ENCODE measurements around the gene AUTS2.

The AUTS2 gene

DNA sequence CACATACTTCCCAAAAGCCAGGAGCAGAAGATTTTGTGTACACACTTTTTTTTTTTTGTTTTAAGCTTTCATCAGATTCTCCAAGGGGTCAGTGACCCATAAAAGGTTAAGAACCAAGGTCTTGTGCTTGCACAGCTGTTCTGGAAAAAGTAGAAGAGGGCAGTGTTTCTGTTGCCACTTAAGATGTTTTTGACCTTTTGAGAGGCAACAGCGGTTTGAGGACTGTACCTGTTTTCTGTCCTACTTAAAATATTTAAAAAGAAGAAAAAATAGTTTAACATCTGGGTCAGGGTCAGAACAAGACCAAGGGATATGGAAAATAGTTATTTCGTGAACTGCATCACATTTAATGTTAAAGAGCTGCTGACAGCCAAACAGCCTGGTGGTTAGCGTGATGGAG lies 32.9 kb downstream of the AUTS2 start:
- Histone ChIP-seq H4K20me1 (ENCODE audit: insufficient read depth, low read length, poor library complexity, severe bottlenecking) (peaks cover 26% of the 10 kb centered on the region), H3K9me3 (ENCODE audit: insufficient read depth, low read depth, low read length) (no peaks in the 10 kb centered on the region), H3K4me3 (ENCODE audit: low read length, poor library complexity, severe bottlenecking) (no peak overlapping the region), H3K9ac (ENCODE audit: low read depth, low read length, poor library complexity, severe bottlenecking) (no peak overlapping the region), H3K27me3 (ENCODE audit: insufficient read depth, low read length, poor library complexity, severe bottlenecking) (no peaks in the 10 kb centered on the region), H3K79me2 (ENCODE audit: insufficient read depth, low read length) (peaks cover 92% of the 10 kb centered on the region), H3F3A (ENCODE audit: low read depth) (no peaks in the 10 kb centered on the region), H3K4me1 (ENCODE audit: insufficient read depth, low read length, poor library complexity, severe bottlenecking) (peaks cover 17% of the 10 kb centered on the region), H3K36me3 (ENCODE audit: insufficient read depth, low read length) (no peaks in the 10 kb centered on the region), H3K4me2 (ENCODE audit: low read depth, low read length, poor library complexity, severe bottlenecking) (no peak overlapping the region), H2AFZ (ENCODE audit: low read length) (no peak overlapping the region), H3K9me2 (replicated peaks; ENCODE audit: low read depth, low read length) (no peaks in the 10 kb centered on the region)
- TF ChIP-seq, protein P1, sequence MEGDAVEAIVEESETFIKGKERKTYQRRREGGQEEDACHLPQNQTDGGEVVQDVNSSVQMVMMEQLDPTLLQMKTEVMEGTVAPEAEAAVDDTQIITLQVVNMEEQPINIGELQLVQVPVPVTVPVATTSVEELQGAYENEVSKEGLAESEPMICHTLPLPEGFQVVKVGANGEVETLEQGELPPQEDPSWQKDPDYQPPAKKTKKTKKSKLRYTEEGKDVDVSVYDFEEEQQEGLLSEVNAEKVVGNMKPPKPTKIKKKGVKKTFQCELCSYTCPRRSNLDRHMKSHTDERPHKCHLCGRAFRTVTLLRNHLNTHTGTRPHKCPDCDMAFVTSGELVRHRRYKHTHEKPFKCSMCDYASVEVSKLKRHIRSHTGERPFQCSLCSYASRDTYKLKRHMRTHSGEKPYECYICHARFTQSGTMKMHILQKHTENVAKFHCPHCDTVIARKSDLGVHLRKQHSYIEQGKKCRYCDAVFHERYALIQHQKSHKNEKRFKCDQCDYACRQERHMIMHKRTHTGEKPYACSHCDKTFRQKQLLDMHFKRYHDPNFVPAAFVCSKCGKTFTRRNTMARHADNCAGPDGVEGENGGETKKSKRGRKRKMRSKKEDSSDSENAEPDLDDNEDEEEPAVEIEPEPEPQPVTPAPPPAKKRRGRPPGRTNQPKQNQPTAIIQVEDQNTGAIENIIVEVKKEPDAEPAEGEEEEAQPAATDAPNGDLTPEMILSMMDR (conservative IDR thresholded peaks at IDR 0.05; ENCODE audit: low read length): no peak
- no peak for TF ChIP-seq EZH2phosphoT487 (IDR thresholded peaks at IDR 0.05; ENCODE audit: borderline replicate concordance)

DNA sequence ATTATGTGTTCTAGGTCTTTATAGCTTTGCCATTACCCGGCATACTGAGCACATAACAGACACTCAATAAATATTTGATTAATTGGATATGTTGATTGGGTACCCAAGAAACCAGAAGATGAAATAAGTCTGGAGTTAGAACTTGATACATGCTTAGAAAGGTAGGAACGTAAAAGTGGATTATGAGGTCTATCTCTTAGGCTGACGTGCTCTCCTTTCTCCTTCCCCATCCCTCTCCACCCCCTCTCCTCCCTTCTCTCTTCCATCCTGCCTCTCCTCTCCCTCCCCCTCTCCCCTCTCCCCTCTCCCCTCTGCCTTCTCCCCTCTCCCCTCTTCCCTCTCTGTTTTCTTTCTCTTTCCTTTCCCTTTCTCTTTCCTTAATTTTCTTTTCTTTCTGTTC lies 34.0 kb downstream of the AUTS2 start:
- H4K20me1 ChIP-seq (ENCODE audit: insufficient read depth, low read length, poor library complexity, severe bottlenecking): peaks cover 18% of the 10 kb centered on the region
- H3K9me2 ChIP-seq (replicated peaks; ENCODE audit: low read depth, low read length): no peaks in the 10 kb centered on the region
- no peaks in the 10 kb centered on the region for H3F3A ChIP-seq (ENCODE audit: low read depth)
- peaks cover 17% of the 10 kb centered on the region for H3K4me1 ChIP-seq (ENCODE audit: insufficient read depth, low read length, poor library complexity, severe bottlenecking)
- TF ChIP-seq, protein P1 (conservative IDR thresholded peaks at IDR 0.05; ENCODE audit: low read length): no peak
- no peak for TF ChIP-seq EZH2phosphoT487 (IDR thresholded peaks at IDR 0.05; ENCODE audit: borderline replicate concordance)
- no peaks in the 10 kb centered on the region for H3K9me3 ChIP-seq (ENCODE audit: insufficient read depth, low read depth, low read length)
- peaks cover 89% of the 10 kb centered on the region for H3K79me2 ChIP-seq (ENCODE audit: insufficient read depth, low read length)
- no peaks in the 10 kb centered on the region for H3K36me3 ChIP-seq (ENCODE audit: insufficient read depth, low read length)
- H3K27me3 ChIP-seq (ENCODE audit: insufficient read depth, low read length, poor library complexity, severe bottlenecking): no peaks in the 10 kb centered on the region
- no peak overlapping the region for H3K4me2 ChIP-seq (ENCODE audit: low read depth, low read length, poor library complexity, severe bottlenecking)
- H3K4me3 ChIP-seq (ENCODE audit: low read length, poor library complexity, severe bottlenecking): no peak overlapping the region
- no peak overlapping the region for H3K9ac ChIP-seq (ENCODE audit: low read depth, low read length, poor library complexity, severe bottlenecking)
- no peak overlapping the region for H2AFZ ChIP-seq (ENCODE audit: low read length)

DNA sequence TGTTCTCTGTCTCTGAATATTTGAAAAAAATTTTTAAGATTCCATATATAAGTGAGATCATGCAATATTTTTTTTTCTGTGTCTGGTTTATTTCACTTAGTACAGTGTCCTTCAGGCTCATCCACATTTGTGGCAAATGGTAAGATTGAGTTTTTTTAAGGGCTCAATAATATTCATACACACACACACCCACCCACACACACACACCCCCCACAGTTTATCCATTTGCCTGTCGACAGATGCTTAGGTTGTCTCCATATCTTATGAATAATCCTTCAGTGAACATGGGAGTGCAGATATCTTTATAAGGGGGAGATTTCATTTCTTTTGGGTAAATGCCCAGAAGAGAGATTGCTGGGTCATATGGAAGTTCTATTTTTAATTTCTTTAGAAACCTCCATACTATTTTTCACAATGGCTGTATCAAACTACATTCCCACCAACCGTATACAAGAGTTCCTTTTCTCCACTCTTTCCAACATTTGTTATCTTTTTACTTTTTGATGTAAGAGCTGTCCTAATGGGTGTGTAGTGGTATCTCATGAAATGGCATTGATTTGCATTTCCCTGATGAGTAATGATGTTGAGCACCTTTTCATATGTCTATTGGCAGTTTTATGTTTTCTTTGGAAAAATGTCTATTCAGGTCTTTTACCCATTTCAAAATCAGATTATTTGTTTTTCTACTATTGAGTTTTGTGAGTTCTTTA lies 35.0 kb downstream of the AUTS2 start:
- Histone ChIP-seq H3K9ac (ENCODE audit: low read depth, low read length, poor library complexity, severe bottlenecking) (no peak overlapping the region), H2AFZ (ENCODE audit: low read length) (no peak overlapping the region), H3K27me3 (ENCODE audit: insufficient read depth, low read length, poor library complexity, severe bottlenecking) (no peaks in the 10 kb centered on the region), H3K9me3 (ENCODE audit: insufficient read depth, low read depth, low read length) (no peaks in the 10 kb centered on the region), H3F3A (ENCODE audit: low read depth) (no peaks in the 10 kb centered on the region), H3K4me2 (ENCODE audit: low read depth, low read length, poor library complexity, severe bottlenecking) (no peak overlapping the region), H4K20me1 (ENCODE audit: insufficient read depth, low read length, poor library complexity, severe bottlenecking) (peaks cover 11% of the 10 kb centered on the region), H3K9me2 (replicated peaks; ENCODE audit: low read depth, low read length) (no peaks in the 10 kb centered on the region), H3K79me2 (ENCODE audit: insufficient read depth, low read length) (peaks cover 89% of the 10 kb centered on the region), H3K4me3 (ENCODE audit: low read length, poor library complexity, severe bottlenecking) (no peak overlapping the region), H3K36me3 (ENCODE audit: insufficient read depth, low read length) (no peaks in the 10 kb centered on the region), H3K4me1 (ENCODE audit: insufficient read depth, low read length, poor library complexity, severe bottlenecking) (peaks cover 13% of the 10 kb centered on the region)
- TF ChIP-seq EZH2phosphoT487 (IDR thresholded peaks at IDR 0.05; ENCODE audit: borderline replicate concordance): no peak
- TF ChIP-seq, protein P1 (conservative IDR thresholded peaks at IDR 0.05; ENCODE audit: low read length): no peak
